IPS DF 6.9 (cell line): ENCODE measurements around the gene STH.
"Not testable (repeated sequence)": the region's sequence is repeated elsewhere in the genome, so short reads cannot be mapped to it uniquely, and the experiment has no call there.

ENCODE experiments used
- DNase-seq: peaks from one replicate; pipeline ENCODE4 v3.0.0-alpha.2; 2013; ENCODE audit warnings: low read depth, low spot score
- H3K27ac ChIP-seq: one replicate; pipeline ENCODE4 v1.5.1; 2013; ENCODE audit warnings: low read length, control low read depth
- H3K27me3 ChIP-seq: 2 replicates; pipeline ENCODE4 v1.6.1; 2013; ENCODE audit warnings: mild to moderate bottlenecking, low read length; ENCODE audit not compliant: control insufficient read depth, insufficient read depth
- H3K36me3 ChIP-seq: 2 replicates; pipeline ENCODE4 v1.6.1; 2013; ENCODE audit warnings: low read length; ENCODE audit not compliant: control insufficient read depth, insufficient read depth
- H3K4me1 ChIP-seq: 2 replicates; pipeline ENCODE4 v1.6.1; 2013; ENCODE audit warnings: low read length; ENCODE audit not compliant: control insufficient read depth, insufficient read depth
- H3K4me3 ChIP-seq: 2 replicates; pipeline ENCODE4 v1.5.1; 2013; ENCODE audit warnings: mild to moderate bottlenecking, low read length
- H3K9me3 ChIP-seq: 2 replicates; pipeline ENCODE4 v1.6.1; 2013; ENCODE audit warnings: low read length, inconsistent platforms; ENCODE audit not compliant: control insufficient read depth, insufficient read depth
- WGBS: extraction: QIAGEN DNeasy Blood & Tissue Kit; methylation state at CpG from one replicate; pipeline ENCODE4 v1.1.7; 2013; ENCODE audit warnings: mixed read lengths, missing lambda C conversion rate; ENCODE audit not compliant: insufficient read length, insufficient coverage; 5-methylcytosine and 5-hydroxymethylcytosine counted together

STH gene

DNA sequence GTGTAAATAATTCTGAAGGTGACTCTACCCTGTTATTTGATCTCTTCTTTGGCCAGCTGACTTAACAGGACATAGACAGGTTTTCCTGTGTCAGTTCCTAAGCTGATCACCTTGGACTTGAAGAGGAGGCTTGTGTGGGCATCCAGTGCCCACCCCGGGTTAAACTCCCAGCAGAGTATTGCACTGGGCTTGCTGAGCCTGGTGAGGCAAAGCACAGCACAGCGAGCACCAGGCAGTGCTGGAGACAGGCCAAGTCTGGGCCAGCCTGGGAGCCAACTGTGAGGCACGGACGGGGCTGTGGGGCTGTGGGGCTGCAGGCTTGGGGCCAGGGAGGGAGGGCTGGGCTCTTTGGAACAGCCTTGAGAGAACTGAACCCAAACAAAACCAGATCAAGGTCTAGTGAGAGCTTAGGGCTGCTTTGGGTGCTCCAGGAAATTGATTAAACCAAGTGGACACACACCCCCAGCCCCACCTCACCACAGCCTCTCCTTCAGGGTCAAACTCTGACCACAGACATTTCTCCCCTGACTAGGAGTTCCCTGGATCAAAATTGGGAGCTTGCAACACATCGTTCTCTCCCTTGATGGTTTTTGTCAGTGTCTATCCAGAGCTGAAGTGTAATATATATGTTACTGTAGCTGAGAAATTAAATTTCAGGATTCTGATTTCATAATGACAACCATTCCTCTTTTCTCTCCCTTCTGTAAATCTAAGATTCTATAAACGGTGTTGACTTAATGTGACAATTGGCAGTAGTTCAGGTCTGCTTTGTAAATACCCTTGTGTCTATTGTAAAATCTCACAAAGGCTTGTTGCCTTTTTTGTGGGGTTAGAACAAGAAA, 5.1 kb downstream of the STH start:
- H3K27me3 ChIP-seq, result no peaks in the 10 kb centered on the region
- no peak overlapping the region for H3K27ac ChIP-seq
- WGBS, result no CpG with 5 or more reads among the region's 6 CpGs
- no peaks in the 10 kb centered on the region for H3K36me3 ChIP-seq
- H3K4me3 ChIP-seq, result no peak overlapping the region
- DNase-seq, result no peak
- no peaks in the 10 kb centered on the region for H3K4me1 ChIP-seq
- H3K9me3 ChIP-seq, result no peaks in the 10 kb centered on the region

DNA sequence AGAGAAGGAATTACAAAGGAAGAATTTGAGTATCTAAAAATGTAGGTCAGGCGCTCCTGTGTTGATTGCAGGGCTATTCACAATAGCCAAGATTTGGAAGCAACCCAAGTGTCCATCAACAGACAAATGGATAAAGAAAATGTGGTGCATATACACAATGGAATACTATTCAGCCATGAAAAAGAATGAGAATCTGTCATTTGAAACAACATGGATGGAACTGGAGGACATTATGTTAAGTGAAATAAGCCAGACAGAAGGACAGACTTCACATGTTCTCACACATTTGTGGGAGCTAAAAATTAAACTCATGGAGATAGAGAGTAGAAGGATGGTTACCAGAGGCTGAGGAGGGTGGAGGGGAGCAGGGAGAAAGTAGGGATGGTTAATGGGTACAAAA, 7.0 kb downstream of the STH start:
- WGBS, result no CpG with 5 or more reads among the region's 1 CpG
- H3K4me3 ChIP-seq, H3K27ac ChIP-seq: not testable (repeated sequence)

DNA sequence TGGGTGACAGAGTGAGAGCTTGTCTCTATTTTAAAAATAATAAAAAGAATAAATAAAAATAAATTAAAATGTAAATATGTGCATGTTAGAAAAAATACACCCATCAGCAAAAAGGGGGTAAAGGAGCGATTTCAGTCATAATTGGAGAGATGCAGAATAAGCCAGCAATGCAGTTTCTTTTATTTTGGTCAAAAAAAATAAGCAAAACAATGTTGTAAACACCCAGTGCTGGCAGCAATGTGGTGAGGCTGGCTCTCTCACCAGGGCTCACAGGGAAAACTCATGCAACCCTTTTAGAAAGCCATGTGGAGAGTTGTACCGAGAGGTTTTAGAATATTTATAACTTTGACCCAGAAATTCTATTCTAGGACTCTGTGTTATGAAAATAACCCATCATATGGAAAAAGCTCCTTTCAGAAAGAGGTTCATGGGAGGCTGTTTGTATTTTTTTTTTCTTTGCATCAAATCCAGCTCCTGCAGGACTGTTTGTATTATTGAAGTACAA, 8.5 kb downstream of the STH start:
- no peaks in the 10 kb centered on the region for H3K36me3 ChIP-seq
- no peak overlapping the region for H3K27ac ChIP-seq
- WGBS, result no CpG with 5 or more reads among the region's 2 CpGs
- H3K4me3 ChIP-seq, result no peak overlapping the region
- no peaks in the 10 kb centered on the region for H3K27me3 ChIP-seq
- DNase-seq, result no peak
- no peaks in the 10 kb centered on the region for H3K4me1 ChIP-seq
- no peaks in the 10 kb centered on the region for H3K9me3 ChIP-seq

More for the DNA sequence above, 7.0 kb downstream of the STH start:
- H3K9me3 ChIP-seq, H3K36me3 ChIP-seq, DNase-seq, H3K4me1 ChIP-seq, H3K27me3 ChIP-seq: not testable (repeated sequence)

DNA sequence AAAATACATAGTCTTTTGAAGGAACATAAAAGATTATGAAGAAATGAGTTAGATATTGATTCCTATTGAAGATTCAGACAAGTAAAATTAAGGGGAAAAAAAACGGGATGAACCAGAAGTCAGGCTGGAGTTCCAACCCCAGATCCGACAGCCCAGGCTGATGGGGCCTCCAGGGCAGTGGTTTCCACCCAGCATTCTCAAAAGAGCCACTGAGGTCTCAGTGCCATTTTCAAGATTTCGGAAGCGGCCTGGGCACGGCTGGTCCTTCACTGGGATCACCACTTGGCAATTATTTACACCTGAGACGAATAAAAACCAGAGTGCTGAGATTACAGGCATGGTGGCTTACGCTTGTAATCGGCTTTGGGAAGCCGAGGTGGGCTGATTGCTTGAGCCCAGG, 9.5 kb downstream of the STH start:
- Histone ChIP-seq H3K27ac (no peak overlapping the region), H3K36me3 (no peaks in the 10 kb centered on the region), H3K4me3 (no peak overlapping the region), H3K27me3 (no peaks in the 10 kb centered on the region), H3K4me1 (no peaks in the 10 kb centered on the region), H3K9me3 (no peaks in the 10 kb centered on the region)
- no CpG with 5 or more reads among the region's 9 CpGs for WGBS
- no peak for DNase-seq

DNA sequence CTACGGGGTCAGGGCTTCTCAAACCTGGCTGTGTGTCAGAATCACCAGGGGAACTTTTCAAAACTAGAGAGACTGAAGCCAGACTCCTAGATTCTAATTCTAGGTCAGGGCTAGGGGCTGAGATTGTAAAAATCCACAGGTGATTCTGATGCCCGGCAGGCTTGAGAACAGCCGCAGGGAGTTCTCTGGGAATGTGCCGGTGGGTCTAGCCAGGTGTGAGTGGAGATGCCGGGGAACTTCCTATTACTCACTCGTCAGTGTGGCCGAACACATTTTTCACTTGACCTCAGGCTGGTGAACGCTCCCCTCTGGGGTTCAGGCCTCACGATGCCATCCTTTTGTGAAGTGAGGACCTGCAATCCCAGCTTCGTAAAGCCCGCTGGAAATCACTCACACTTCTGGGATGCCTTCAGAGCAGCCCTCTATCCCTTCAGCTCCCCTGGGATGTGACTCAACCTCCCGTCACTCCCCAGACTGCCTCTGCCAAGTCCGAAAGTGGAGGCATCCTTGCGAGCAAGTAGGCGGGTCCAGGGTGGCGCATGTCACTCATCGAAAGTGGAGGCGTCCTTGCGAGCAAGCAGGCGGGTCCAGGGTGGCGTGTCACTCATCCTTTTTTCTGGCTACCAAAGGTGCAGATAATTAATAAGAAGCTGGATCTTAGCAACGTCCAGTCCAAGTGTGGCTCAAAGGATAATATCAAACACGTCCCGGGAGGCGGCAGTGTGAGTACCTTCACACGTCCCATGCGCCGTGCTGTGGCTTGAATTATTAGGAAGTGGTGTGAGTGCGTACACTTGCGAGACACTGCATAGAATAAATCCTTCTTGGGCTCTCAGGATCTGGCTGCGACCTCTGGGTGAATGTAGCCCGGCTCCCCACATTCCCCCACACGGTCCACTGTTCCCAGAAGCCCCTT, 10.9 kb downstream of the STH start:
- no peaks in the 10 kb centered on the region for H3K9me3 ChIP-seq
- H3K27ac ChIP-seq, result no peak overlapping the region
- no peak for DNase-seq
- no peak overlapping the region for H3K4me3 ChIP-seq
- no peaks in the 10 kb centered on the region for H3K4me1 ChIP-seq
- H3K27me3 ChIP-seq, result no peaks in the 10 kb centered on the region
- whole genome bisulfite sequencing, result no CpG with 5 or more reads among the region's 33 CpGs
- no peaks in the 10 kb centered on the region for H3K36me3 ChIP-seq

DNA sequence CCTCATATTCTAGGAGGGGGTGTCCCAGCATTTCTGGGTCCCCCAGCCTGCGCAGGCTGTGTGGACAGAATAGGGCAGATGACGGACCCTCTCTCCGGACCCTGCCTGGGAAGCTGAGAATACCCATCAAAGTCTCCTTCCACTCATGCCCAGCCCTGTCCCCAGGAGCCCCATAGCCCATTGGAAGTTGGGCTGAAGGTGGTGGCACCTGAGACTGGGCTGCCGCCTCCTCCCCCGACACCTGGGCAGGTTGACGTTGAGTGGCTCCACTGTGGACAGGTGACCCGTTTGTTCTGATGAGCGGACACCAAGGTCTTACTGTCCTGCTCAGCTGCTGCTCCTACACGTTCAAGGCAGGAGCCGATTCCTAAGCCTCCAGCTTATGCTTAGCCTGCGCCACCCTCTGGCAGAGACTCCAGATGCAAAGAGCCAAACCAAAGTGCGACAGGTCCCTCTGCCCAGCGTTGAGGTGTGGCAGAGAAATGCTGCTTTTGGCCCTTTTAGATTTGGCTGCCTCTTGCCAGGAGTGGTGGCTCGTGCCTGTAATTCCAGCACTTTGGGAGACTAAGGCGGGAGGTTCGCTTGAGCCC, 11.6 kb downstream of the STH start:
- no peaks in the 10 kb centered on the region for H3K36me3 ChIP-seq
- WGBS, result no CpG with 5 or more reads among the region's 16 CpGs
- no peak for DNase-seq

DNA sequence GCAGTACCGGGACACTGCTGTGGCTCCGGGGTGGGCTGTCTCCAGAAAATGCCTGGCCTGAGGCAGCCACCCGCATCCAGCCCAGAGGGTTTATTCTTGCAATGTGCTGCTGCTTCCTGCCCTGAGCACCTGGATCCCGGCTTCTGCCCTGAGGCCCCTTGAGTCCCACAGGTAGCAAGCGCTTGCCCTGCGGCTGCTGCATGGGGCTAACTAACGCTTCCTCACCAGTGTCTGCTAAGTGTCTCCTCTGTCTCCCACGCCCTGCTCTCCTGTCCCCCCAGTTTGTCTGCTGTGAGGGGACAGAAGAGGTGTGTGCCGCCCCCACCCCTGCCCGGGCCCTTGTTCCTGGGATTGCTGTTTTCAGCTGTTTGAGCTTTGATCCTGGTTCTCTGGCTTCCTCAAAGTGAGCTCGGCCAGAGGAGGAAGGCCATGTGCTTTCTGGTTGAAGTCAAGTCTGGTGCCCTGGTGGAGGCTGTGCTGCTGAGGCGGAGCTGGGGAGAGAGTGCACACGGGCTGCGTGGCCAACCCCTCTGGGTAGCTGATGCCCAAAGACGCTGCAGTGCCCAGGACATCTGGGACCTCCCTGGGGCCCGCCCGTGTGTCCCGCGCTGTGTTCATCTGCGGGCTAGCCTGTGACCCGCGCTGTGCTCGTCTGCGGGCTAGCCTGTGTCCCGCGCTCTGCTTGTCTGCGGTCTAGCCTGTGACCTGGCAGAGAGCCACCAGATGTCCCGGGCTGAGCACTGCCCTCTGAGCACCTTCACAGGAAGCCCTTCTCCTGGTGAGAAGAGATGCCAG, 12.9 kb downstream of the STH start:
- Histone ChIP-seq H3K9me3 (no peaks in the 10 kb centered on the region), H3K4me3 (no peak overlapping the region), H3K27me3 (no peaks in the 10 kb centered on the region), H3K27ac (no peak overlapping the region), H3K4me1 (no peaks in the 10 kb centered on the region), H3K36me3 (no peaks in the 10 kb centered on the region)
- no peak for DNase-seq
- whole genome bisulfite sequencing, result no CpG with 5 or more reads among the region's 28 CpGs

More for the DNA sequence above, 11.6 kb downstream of the STH start:
- H3K27me3 ChIP-seq, result no peaks in the 10 kb centered on the region
- H3K27ac ChIP-seq, result no peak overlapping the region
- no peaks in the 10 kb centered on the region for H3K4me1 ChIP-seq
- H3K9me3 ChIP-seq, result no peaks in the 10 kb centered on the region
- no peak overlapping the region for H3K4me3 ChIP-seq

DNA sequence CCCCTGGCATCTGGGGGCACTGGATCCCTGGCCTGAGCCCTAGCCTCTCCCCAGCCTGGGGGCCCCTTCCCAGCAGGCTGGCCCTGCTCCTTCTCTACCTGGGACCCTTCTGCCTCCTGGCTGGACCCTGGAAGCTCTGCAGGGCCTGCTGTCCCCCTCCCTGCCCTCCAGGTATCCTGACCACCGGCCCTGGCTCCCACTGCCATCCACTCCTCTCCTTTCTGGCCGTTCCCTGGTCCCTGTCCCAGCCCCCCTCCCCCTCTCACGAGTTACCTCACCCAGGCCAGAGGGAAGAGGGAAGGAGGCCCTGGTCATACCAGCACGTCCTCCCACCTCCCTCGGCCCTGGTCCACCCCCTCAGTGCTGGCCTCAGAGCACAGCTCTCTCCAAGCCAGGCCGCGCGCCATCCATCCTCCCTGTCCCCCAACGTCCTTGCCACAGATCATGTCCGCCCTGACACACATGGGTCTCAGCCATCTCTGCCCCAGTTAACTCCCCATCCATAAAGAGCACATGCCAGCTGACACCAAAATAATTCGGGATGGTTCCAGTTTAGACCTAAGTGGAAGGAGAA, 13.5 kb downstream of the STH start:
- Histone ChIP-seq H3K27ac (no peak overlapping the region), H3K4me1 (no peaks in the 10 kb centered on the region), H3K4me3 (no peak overlapping the region), H3K9me3 (no peaks in the 10 kb centered on the region), H3K36me3 (no peaks in the 10 kb centered on the region), H3K27me3 (no peaks in the 10 kb centered on the region)
- no peak for DNase-seq
- no CpG with 5 or more reads among the region's 11 CpGs for WGBS

DNA sequence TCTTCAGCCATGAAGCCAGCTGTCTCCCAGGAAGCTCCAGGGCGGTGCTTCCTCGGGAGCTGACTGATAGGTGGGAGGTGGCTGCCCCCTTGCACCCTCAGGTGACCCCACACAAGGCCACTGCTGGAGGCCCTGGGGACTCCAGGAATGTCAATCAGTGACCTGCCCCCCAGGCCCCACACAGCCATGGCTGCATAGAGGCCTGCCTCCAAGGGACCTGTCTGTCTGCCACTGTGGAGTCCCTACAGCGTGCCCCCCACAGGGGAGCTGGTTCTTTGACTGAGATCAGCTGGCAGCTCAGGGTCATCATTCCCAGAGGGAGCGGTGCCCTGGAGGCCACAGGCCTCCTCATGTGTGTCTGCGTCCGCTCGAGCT, 14.1 kb downstream of the STH start:
- Histone ChIP-seq H3K4me1 (no peaks in the 10 kb centered on the region), H3K4me3 (no peak overlapping the region), H3K27ac (no peak overlapping the region), H3K36me3 (no peaks in the 10 kb centered on the region), H3K27me3 (no peaks in the 10 kb centered on the region), H3K9me3 (no peaks in the 10 kb centered on the region)
- DNase-seq, result no peak
- no CpG with 5 or more reads among the region's 7 CpGs for WGBS
